OCI-LY3 (cell line): ENCODE measurements around the gene PIEZO1.

ENCODE experiments used
- CTCF ChIP-seq: fragments of 200-600, 300-600 bp; sonication (generic); IDR thresholded peaks from 2 replicates; pipeline ENCODE4 v1.5.1; 2014; ENCODE audit warnings: antibody characterized with exemption, low read length, low read depth
- EZH2phosphoT487 ChIP-seq: fragments of 200-600 bp; shearing (Covaris generic); IDR thresholded peaks from 2 replicates; pipeline ENCODE4 v1.6.1; 2018; ENCODE audit warnings: antibody characterized with exemption, mixed run types, low read depth

- no peak for TF ChIP-seq CTCF
- no peak for TF ChIP-seq EZH2phosphoT487
Observed at GRCh38 chr16:88819126-88819525, 34.1 kb upstream of the PIEZO1 start.
